Measurements from ENCODE around the gene GPR146.

The GPR146 gene

GRCh38 chr7:1080921-1081255 lies 36.5 kb downstream of the GPR146 start:
- DNase-seq, result no peak

GRCh38 chr7:1081336-1081735 lies 37.0 kb downstream of the GPR146 start:
- DNase-seq, result no peak

- DNase-seq, result no peak
Measured at GRCh38 chr7:1081931-1082401, 37.6 kb downstream of the GPR146 start.

GRCh38 chr7:1083729-1084657 lies 39.6 kb downstream of the GPR146 start:
- no peak for DNase-seq

- DNase-seq, result no peak
Measured at GRCh38 chr7:1085266-1085665, 40.9 kb downstream of the GPR146 start.

GRCh38 chr7:1085910-1086421 lies 41.6 kb downstream of the GPR146 start:
- DNase-seq, result no peak

GRCh38 chr7:1086588-1087464 lies 42.5 kb downstream of the GPR146 start:
- DNase-seq, result peak; percentile 80

- no peak for DNase-seq
Measured at GRCh38 chr7:1087465-1087814, 43.1 kb downstream of the GPR146 start.

- DNase-seq, result no peak
Measured at GRCh38 chr7:1087952-1088920, 43.9 kb downstream of the GPR146 start, which contains the start of gene GPER1. Gene GPER1, plus strand, starts transcription at chr7:1088113. Its CDS starts 3,616 bp downstream, at chr7:1091729.

GRCh38 chr7:1090236-1090635 lies 45.9 kb downstream of the GPR146 start:
- no peak for DNase-seq

GRCh38 chr7:1090686-1091643 lies 46.6 kb downstream of the GPR146 start:
- DNase-seq, result no peak

- DNase-seq, result no peak
Measured at GRCh38 chr7:1091644-1092027, 47.3 kb downstream of the GPR146 start.

- DNase-seq, result no peak
Measured at GRCh38 chr7:1092161-1092632, 47.9 kb downstream of the GPR146 start.

GRCh38 chr7:1092806-1093501 lies 48.6 kb downstream of the GPR146 start:
- DNase-seq, result no peak

- DNase-seq, result no peak
Measured at GRCh38 chr7:1093502-1093843, 49.1 kb downstream of the GPR146 start.

GRCh38 chr7:1093916-1094508 lies 49.7 kb downstream of the GPR146 start:
- DNase-seq, result no peak

- DNase-seq, result no peak
Measured at GRCh38 chr7:1094870-1095269, 50.5 kb downstream of the GPR146 start.

- no peak for DNase-seq
Measured at GRCh38 chr7:1095621-1096155, 51.3 kb downstream of the GPR146 start.

Data from stimulated activated CD4-positive, alpha-beta T cell treated with anti-CD3 and anti-CD28 coated beads, Interleukin-15, amount 100 ng/mL, for 24 hours (primary cell).